Epithelial cell of esophagus (primary cell): ENCODE measurements around the gene NDUFS2.

Source experiments
- DNase-seq: peaks from one replicate; pipeline ENCODE4 v3.0.0; 2010; ENCODE audit warnings: low read depth
- H3K4me3 ChIP-seq: 2 replicates; pipeline ENCODE4 v1.5.1; 2011; ENCODE audit warnings: mild to moderate bottlenecking, low read length, control low read depth
- TF ChIP-seq, protein P1 (sequence below): IDR thresholded peaks from 2 replicates; pipeline ENCODE4 v1.5.1; 2011; ENCODE audit warnings: low read depth, mild to moderate bottlenecking, low read length, control low read depth, inconsistent platforms; ENCODE audit not compliant: insufficient read depth; ENCODE audit errors: missing control alignments

NDUFS2 gene

DNA sequence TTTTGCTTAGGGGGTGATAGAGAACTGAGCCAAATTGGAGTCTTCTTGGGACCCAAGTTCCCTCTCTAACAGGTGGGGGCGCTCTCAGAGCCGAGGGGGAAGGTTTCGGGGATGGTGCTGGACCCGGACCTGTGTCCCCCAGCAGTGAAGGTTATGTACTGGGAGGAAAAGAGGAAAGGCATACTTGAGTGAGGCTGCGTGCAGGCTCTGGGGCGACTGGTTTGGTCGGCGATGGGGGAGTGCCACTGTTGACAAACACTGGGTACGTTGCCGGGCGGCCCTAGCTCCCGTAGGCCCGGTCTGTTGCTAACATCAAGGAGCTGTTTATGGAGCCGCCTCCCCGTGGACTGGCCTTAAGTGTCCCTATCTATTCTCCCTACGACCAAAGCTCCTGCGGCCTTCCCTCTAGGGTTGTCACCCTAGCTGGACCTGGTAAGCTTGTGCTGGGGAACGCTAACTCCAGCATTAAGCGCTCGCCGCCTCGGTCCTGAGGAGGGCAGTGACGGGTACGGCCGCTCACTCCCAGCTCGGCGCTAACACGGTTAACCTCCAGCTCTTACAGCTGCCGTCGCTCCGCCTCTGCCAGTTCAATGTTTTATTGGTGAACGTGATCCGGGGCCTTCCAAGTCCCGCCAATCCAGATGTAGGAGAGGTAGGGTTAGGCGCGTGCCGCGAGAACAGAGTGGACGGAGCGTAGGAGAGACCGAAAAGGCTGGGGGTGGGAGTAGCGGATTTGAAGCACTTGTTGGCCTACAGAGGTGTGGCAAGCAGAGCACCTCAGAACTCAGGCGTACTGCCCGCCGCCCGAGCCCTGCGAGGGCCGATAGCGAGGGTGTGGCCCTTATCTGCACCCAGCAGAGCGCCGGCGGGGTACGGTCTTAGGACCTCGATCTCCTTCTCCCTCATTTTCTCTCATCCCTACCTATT is 36.2 kb upstream of the NDUFS2 start, which contains the start of gene PPOX:
TSS of gene PPOX (plus strand) at position 685 of the 927 bp plus-strand sequence. CDS start 422 bp downstream, outside the sequence.
- TF ChIP-seq, protein P1, sequence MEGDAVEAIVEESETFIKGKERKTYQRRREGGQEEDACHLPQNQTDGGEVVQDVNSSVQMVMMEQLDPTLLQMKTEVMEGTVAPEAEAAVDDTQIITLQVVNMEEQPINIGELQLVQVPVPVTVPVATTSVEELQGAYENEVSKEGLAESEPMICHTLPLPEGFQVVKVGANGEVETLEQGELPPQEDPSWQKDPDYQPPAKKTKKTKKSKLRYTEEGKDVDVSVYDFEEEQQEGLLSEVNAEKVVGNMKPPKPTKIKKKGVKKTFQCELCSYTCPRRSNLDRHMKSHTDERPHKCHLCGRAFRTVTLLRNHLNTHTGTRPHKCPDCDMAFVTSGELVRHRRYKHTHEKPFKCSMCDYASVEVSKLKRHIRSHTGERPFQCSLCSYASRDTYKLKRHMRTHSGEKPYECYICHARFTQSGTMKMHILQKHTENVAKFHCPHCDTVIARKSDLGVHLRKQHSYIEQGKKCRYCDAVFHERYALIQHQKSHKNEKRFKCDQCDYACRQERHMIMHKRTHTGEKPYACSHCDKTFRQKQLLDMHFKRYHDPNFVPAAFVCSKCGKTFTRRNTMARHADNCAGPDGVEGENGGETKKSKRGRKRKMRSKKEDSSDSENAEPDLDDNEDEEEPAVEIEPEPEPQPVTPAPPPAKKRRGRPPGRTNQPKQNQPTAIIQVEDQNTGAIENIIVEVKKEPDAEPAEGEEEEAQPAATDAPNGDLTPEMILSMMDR, result peak; percentile 35
- DNase-seq, result peak; percentile 99
- peak within 1 kb of the TSS; percentile 88 for H3K4me3 ChIP-seq

DNA sequence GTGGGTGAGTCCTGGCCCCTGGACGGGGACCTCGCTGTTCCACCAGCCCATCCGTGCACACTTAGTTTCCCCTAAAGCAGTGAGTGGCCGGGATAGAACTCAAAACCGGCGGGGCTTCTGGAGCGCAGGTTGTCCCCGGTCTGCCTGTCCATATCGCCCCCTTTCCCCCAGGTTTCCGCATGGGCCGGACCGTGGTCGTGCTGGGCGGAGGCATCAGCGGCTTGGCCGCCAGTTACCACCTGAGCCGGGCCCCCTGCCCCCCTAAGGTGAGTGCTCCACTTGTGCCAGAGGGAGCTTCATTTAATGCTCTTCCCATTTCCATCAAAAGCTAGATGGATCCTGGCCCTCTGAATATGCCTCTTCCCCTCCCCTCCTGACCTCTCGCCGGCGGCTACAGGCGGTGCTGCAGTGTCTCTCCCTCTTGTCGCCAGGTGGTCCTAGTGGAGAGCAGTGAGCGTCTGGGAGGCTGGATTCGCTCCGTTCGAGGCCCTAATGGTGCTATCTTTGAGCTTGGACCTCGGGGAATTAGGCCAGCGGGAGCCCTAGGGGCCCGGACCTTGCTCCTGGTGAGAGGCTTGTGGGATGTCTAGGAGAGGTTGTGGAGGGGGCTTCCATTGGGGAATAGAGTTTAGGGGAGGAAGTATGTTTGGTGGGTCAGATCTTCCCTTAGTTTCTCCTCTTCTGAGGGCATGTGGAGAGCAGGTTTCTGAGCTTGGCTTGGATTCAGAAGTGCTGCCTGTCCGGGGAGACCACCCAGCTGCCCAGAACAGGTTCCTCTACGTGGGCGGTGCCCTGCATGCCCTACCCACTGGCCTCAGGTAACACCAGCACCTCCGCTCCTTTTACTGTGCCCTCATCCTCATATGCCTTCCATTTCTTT is 35.3 kb upstream of the NDUFS2 start:
- TF ChIP-seq, protein P1, result no peak
- no peak for DNase-seq
- H3K4me3 ChIP-seq, result peak overlapping the region; percentile 88

DNA sequence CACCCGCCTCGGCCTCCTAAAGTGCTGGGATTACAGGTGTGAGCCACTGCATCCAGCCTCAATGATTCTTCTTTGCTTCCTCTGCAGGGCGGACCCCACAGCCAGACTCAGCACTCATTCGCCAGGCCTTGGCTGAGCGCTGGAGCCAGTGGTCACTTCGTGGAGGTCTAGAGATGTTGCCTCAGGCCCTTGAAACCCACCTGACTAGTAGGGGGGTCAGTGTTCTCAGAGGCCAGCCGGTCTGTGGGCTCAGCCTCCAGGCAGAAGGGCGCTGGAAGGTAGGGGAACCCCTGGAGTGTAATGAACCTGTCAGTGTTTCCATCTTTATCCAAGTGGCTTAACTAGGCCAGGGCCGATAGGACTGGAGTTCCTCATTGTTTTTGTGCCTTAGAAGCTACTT is 33.3 kb upstream of the NDUFS2 start:
- no peak for DNase-seq
- no peak overlapping the region for H3K4me3 ChIP-seq
- TF ChIP-seq, protein P1, result no peak

DNA sequence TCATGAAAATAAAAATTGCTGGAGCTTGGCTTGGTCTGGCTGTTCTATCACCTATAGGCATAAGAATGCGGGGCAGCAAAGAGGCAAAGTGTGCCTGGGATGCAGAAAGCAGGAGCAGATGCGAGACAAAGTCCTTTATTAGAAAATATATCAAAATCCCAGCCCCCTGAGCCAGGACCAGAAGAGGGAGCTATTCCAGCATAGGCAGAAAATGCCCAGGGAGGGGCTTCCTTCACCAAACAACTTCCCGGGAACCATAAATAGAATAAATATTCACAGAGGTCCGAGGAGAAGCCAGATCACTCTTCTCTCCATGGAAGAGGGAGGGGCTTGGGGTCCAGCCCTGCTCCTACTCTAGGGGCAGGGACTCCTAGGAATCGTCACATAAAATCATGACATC is 31.0 kb upstream of the NDUFS2 start:
- no peak for DNase-seq
- no peak overlapping the region for H3K4me3 ChIP-seq
- TF ChIP-seq, protein P1, result no peak

DNA sequence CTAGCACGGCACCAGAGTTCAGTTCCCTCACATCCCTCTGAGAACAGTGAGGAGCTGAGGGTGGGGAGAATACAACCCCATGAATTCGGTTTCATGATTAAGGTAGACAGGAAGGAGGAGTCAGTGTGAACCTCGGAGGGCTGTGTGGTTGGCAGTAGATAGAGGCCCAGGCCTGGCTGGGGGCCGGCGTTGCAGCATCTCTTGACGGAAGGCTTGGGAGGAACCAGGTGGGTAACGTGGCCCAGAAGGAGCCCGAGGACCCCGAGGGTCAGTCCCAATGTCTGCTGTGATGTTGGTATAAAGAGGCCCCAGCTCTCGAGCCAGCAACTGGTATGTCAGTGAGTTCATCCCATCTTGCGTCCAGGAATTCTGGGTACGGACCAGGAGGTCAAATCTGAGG is 30.5 kb upstream of the NDUFS2 start:
- DNase-seq, result no peak
- H3K4me3 ChIP-seq, result no peak overlapping the region
- TF ChIP-seq, protein P1, result no peak

DNA sequence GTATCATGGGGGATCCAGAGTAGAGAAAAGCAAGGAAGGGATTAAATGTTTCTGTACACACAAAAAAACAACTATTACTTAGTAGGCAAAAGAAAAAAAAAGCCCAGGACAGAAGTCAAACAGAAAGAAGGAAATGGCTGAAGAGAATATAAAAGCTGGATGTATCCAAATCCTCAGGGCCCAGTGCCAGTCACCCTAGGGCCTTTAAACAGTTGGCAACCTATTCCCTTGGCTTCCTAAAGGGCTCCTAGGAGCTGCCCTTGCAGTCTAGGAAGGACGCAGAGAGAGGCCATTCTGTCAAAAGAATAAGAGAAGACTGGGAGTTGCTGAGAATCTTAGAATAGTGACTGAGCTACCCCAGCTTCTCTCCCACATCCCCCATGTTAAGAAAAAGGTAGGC is 29.8 kb upstream of the NDUFS2 start:
- no peak for DNase-seq
- TF ChIP-seq, protein P1, result no peak
- H3K4me3 ChIP-seq, result no peak overlapping the region
